ENCODE results near the gene LRRC46. TPM values are rescaled to one million over a fixed set of nuclear protein-coding genes. Genes with fewer than 3 reads are reported as not detected.

Gene LRRC46
- total RNA-seq, 2 experiments from 2014 or later = 0.46 to 0.82 TPM

DNA sequence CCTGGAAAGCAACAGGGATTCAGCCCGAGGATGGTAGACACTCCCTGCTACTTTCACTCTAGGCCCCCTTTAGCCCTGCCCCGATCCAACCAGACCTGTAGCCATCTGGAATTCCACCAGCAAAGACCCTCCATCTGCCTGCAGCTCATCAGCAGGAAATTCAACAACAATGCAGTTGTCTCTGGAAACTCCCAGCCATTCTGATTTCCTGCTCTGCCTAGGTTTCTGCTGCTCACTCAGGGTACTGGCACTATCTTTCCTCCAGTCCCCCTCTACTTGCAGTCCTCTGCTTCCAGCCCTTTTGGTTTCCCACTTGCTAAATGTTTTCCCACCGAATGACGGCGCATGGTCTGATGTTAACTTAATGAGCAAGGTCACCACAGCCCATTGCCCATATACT is 22.1 kb downstream of the LRRC46 start:
- CTCF ChIA-PET = interaction anchor here (0.6 to 19.9 kb wide), 6 partner anchors 11 to 91 kb away, joined by 3 to 414 read pairs (median 4); partner anchors contain the start of gene SCRN2
- POLR2A ChIA-PET = no interaction called here
- no peak for DNase-seq
- Mint-ChIP-seq H3K4me1 (peaks cover 15% of the 10 kb centered on the region), H3K4me3 (no peak overlapping the region), H3K36me3 (ENCODE audit: low read depth) (no peaks in the 10 kb centered on the region), H3K27me3 (peaks cover 61% of the 10 kb centered on the region), H3K9me3 (ENCODE audit: low read depth) (no peaks in the 10 kb centered on the region), H3K27ac (no peak overlapping the region)
- intact Hi-C loops (cut with DNase I, micrococcal nuclease) = no loop called here
- ATAC-seq = no peak

DNA sequence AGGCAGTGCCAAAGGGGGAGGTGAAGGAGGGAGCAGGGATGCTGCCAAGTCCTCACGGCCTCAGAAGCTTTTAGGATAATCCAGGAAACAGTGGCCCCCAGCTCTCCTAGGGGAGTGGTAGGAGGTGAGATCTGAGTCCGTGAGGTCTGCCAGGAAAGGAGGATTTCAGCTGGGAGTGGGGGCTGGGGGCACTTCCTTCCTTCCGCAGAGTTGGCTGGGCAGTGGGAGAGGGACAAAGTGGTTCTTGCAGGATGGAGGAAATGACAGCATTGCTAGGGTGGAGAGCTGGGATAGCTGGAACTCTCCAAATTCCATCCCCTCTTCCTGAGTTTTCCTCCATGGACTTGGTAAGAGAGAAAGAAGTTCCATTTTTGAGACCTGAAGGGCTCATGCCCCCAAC is 24.3 kb downstream of the LRRC46 start:
- ChIA-PET POLR2A (no interaction called here), CTCF (interaction anchor here (1.0 to 19.9 kb wide), 4 partner anchors 9 to 30 kb away, joined by 3 to 414 read pairs (median 5); partner anchors contain the start of gene SCRN2)
- ATAC-seq = no peak
- intact Hi-C loops (cut with DNase I, micrococcal nuclease) = no loop called here
- Mint-ChIP-seq H3K4me1 (peaks cover 9% of the 10 kb centered on the region), H3K27ac (no peak overlapping the region), H3K27me3 (peaks cover 48% of the 10 kb centered on the region), H3K36me3 (ENCODE audit: low read depth) (no peaks in the 10 kb centered on the region), H3K4me3 (no peak overlapping the region), H3K9me3 (ENCODE audit: low read depth) (no peaks in the 10 kb centered on the region)
- DNase-seq = no peak

DNA sequence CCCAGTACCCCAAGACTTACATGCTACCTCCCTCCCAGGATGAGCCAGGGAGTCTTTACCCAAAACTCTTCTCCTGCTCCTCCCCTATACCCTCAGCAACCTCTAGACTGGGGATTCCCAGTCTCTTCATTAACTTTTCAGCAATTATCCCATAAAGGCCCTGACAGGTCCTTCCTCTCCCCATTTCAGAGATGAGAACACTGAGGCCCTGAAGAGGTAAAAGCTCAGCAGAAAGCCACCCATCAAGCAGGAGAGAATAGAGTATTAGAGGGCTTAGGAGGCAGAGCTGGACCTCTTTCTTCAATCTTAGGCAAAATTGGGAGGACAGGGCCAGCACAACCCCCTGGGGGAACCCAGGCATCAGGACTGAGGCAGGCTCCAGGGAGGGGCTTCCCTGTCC is 25.4 kb downstream of the LRRC46 start:
- ChIA-PET POLR2A (interaction anchor here (0.9 kb wide), 1 partner anchor 39 kb away, joined by 3 read pairs; no protein-coding TSS in a partner anchor), CTCF (interaction anchor here (1.2 to 19.9 kb wide), 3 partner anchors 8 to 29 kb away, joined by 4 to 414 read pairs (median 8); partner anchors contain the start of gene SCRN2)
- Mint-ChIP-seq H3K36me3 (ENCODE audit: low read depth) (no peaks in the 10 kb centered on the region), H3K27me3 (peaks cover 46% of the 10 kb centered on the region), H3K9me3 (ENCODE audit: low read depth) (no peaks in the 10 kb centered on the region), H3K4me1 (peaks cover 7% of the 10 kb centered on the region), H3K27ac (no peak overlapping the region), H3K4me3 (no peak overlapping the region)
- ATAC-seq (no peak), DNase-seq (no peak)
- intact Hi-C loops (cut with DNase I, micrococcal nuclease) = no loop called here

DNA sequence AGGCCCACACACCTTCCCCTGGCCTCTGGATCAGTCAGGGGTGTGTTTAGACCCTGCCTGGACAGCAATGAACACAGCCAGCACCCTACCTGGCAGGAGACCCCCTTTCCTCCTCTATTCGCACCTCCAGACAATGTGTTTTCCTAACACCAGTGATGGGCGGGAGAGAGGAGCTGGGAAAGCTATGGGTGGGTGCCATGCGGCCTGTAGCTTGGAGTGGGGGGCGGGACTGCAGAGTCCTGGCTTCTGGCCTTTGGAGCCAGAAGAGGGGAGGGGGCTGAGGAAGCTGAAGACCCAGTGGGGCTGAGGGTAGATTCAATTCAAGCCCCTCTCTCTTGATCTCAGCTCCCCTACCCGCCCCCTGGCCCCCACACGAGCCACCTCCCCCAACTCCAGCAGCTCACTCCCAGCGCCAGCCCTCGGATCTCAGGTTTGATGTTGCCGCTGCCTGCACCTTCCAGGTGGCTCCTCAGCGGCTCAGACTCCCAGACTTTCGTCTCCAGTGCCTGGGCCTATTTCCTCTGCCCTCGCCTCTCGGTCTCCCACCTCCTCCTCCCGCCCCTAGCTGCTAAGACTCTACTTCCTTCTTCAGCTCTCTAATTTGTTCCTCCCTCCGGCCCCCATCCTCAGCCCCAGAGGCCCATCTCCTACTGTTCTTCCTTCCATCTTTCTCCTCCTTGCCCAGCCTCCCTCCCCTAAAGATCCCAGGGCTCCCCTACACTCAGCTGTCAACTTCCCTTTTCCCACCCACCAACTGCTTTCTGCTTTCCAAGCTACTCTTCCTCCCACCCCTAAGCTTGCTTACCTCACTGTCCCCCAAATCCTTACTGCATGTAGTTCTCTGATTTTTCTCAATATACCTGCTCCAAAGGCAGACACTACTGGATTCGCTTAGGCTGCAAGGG is 26.3 kb downstream of the LRRC46 start:
- H3K36me3 Mint-ChIP-seq (ENCODE audit: low read depth) = no peaks in the 10 kb centered on the region
- POLR2A ChIA-PET = interaction anchor here (0.9 kb wide), 1 partner anchor 38 kb away, joined by 3 read pairs; no protein-coding TSS in a partner anchor
- no peak for DNase-seq
- peaks cover 5% of the 10 kb centered on the region for H3K4me1 Mint-ChIP-seq
- H3K27ac Mint-ChIP-seq = no peak overlapping the region
- intact Hi-C loops (cut with DNase I, micrococcal nuclease) = no loop called here
- ATAC-seq = no peak
- H3K27me3 Mint-ChIP-seq = peaks cover 37% of the 10 kb centered on the region
- H3K9me3 Mint-ChIP-seq (ENCODE audit: low read depth) = no peaks in the 10 kb centered on the region
- CTCF ChIA-PET = interaction anchor here (0.8 to 19.9 kb wide), 5 partner anchors 9 to 28 kb away, joined by 3 to 414 read pairs (median 5); partner anchors contain the start of gene SCRN2
- H3K4me3 Mint-ChIP-seq = no peak overlapping the region

- Mint-ChIP-seq H3K4me1 (peaks cover 23% of the 10 kb centered on the region), H3K27me3 (peaks cover 13% of the 10 kb centered on the region), H3K36me3 (ENCODE audit: low read depth) (no peaks in the 10 kb centered on the region), H3K4me3 (no peak overlapping the region), H3K9me3 (ENCODE audit: low read depth) (no peaks in the 10 kb centered on the region), H3K27ac (no peak overlapping the region)
- POLR2A ChIA-PET = interaction anchor here (0.6 kb wide), 1 partner anchor 78 kb away, joined by 5 read pairs; no protein-coding TSS in a partner anchor
- intact Hi-C loops (cut with DNase I, micrococcal nuclease) = no loop called here
- no peak for ATAC-seq
- CTCF ChIA-PET = interaction anchor here (1.2 kb wide), 1 partner anchor 13 kb away, joined by 3 read pairs; no protein-coding TSS in a partner anchor
- no peak for DNase-seq
Measured at GRCh38 chr17:47860386-47860785, 28.9 kb downstream of the LRRC46 start.

DNA sequence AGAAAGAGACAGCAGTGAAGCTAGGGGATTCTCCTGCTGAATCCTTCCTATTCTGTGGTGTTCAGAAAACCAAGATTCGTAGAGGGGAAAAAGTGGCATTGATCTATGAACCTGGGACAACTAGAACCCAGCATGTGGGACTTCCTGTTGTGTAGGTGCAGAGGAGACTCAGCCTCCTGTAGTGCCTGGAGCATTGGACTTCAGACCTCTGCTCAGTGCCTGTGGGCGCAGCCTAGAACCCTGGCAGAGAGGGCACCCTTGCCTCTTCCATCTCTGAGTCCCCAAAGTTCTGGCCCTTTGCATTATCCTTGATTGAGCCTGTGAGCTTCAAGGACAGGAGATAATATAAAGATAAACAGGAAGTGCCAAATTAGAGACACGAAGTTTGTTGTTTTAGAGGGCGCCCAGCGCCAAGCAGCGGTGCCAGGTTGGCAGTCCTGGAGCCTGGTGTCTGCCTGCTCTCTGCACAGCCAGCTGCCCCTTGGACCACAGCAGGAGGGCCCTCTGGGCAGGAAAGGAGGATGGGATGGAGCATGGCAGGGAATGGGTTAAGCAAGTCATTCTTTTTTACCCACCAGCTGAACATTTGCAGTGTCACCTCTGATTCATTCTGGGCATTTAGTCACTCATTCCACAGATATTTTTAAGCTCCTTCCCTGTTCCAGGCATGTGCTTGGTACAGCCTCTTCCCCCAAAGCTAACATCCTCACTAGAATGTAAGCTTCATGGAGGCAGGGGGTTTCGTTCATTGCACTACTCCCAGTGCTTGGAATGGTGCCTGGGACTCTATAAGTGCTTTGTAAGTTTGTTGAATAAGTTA is 31.4 kb downstream of the LRRC46 start:
- intact Hi-C loops (cut with DNase I, micrococcal nuclease) = no loop called here
- Mint-ChIP-seq H3K4me1 (peaks cover 27% of the 10 kb centered on the region), H3K9me3 (ENCODE audit: low read depth) (no peaks in the 10 kb centered on the region), H3K36me3 (ENCODE audit: low read depth) (no peaks in the 10 kb centered on the region), H3K4me3 (no peak overlapping the region), H3K27ac (no peak overlapping the region), H3K27me3 (peaks cover 7% of the 10 kb centered on the region)
- DNase-seq (no peak), ATAC-seq (peak; percentile 22)
- POLR2A ChIA-PET = no interaction called here
- CTCF ChIA-PET = interaction anchor here (0.6 to 2.7 kb wide), 7 partner anchors 15 to 492 kb away, joined by 3 to 17 read pairs (median 4); partner anchors contain the start of gene SP2

DNA sequence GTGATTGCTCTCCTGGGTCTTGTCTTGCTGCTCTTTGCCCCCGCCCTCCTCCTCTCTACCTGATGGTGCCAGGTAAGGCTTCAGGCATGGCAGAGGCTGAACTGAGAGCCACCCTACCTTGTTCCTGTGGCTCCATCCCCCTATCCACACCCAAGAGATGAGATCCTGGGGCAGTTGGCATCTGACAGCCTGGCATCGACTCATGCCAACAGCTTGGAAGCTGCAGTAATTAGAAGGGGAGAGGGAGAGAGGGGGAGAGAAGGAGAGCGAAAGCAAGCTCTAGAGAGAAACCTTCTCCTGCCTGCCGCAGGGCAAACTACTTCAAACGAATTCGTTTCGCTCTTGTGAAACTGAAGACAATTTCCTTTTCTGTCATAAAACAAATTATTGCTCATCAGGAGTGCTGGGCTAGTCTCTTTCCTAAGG is 33.3 kb downstream of the LRRC46 start:
- ATAC-seq (peak; percentile 85), DNase-seq (peak; percentile 44)
- Mint-ChIP-seq H3K36me3 (ENCODE audit: low read depth) (no peaks in the 10 kb centered on the region), H3K4me3 (no peak overlapping the region), H3K9me3 (ENCODE audit: low read depth) (no peaks in the 10 kb centered on the region), H3K4me1 (peaks cover 27% of the 10 kb centered on the region), H3K27me3 (no peaks in the 10 kb centered on the region), H3K27ac (no peak overlapping the region)
- CTCF ChIA-PET = interaction anchor here (1.2 to 2.7 kb wide), 4 partner anchors 10 to 26 kb away, joined by 4 to 17 read pairs (median 6); no protein-coding TSS in a partner anchor
- POLR2A ChIA-PET = no interaction called here
- intact Hi-C loops (cut with DNase I, micrococcal nuclease) = no loop called here

DNA sequence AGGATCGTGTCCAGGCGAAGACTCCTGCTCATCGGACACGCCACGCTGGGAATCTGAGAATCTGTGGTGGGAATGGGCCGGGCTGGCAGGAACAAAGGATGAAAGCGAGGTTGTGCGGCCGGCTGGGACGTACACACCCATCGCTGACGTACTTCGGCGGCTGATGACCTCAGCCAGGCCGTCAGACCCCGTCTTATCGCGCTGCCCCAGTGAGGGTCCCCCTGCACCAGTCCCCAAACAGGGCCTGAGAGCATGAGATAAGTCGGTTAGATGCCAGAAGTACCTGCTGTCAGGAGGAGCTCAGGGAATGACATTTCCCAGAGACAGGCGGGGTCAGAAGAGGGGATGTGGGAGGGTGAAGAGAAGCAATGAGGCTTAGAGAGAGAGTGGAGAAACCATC is 35.5 kb downstream of the LRRC46 start:
- peaks cover 27% of the 10 kb centered on the region for H3K4me1 Mint-ChIP-seq
- H3K9me3 Mint-ChIP-seq (ENCODE audit: low read depth) = no peaks in the 10 kb centered on the region
- no peaks in the 10 kb centered on the region for H3K36me3 Mint-ChIP-seq (ENCODE audit: low read depth)
- no peak overlapping the region for H3K27ac Mint-ChIP-seq
- H3K4me3 Mint-ChIP-seq = no peak overlapping the region
- intact Hi-C loops (cut with DNase I, micrococcal nuclease) = no loop called here
- CTCF ChIA-PET = no interaction called here
- no peak for ATAC-seq
- peaks cover 10% of the 10 kb centered on the region for H3K27me3 Mint-ChIP-seq
- POLR2A ChIA-PET = no interaction called here
- DNase-seq = no peak

DNA sequence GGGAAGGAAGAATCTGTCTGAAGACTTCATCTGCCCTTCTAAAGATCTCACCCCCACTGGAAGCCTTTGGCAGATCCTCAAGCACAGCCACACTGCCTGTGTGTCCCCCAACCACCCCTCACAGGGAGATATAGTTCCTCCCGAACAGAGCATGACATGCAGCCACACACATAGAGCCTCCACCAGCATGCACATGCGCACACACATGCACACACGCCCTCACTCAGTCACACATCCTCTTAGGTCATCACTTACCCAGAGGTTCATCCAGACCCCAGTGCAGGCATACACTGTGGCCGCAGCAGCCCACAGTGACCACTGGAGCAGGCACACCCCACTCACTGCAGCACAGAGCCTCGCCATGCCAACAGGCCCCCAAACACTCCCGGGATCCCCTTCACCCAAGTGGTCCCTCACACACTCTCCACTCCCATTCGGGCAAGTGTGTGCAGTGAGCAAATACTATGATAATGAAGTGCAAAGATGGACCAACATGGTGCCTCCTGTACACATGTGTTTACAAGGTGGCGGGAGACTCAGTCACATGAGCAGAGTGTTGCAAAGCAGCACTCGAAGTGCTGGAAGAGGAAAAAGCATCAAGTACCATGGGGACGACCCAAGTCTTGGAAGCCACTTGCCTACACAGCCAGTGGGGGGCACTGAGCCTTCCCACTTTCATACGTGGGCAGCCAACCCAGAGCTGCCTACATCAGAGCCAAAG is 36.5 kb downstream of the LRRC46 start:
- Mint-ChIP-seq H3K9me3 (ENCODE audit: low read depth) (no peaks in the 10 kb centered on the region), H3K36me3 (ENCODE audit: low read depth) (no peaks in the 10 kb centered on the region), H3K27me3 (peaks cover 15% of the 10 kb centered on the region), H3K4me3 (no peak overlapping the region), H3K4me1 (peaks cover 20% of the 10 kb centered on the region), H3K27ac (no peak overlapping the region)
- ChIA-PET CTCF (interaction anchor here (0.8 kb wide), 1 partner anchor 80 kb away, joined by 5 read pairs; no protein-coding TSS in a partner anchor), POLR2A (no interaction called here)
- ATAC-seq (no peak), DNase-seq (no peak)
- intact Hi-C loops (cut with DNase I, micrococcal nuclease) = no loop called here

- peaks cover 15% of the 10 kb centered on the region for H3K4me1 Mint-ChIP-seq
- POLR2A ChIA-PET = no interaction called here
- CTCF ChIA-PET = interaction anchor here (0.8 to 1.6 kb wide), 2 partner anchors 28 to 78 kb away, joined by 4 to 5 read pairs; partner anchors contain the start of gene SCRN2
Measured at GRCh38 chr17:47869114-47869513, 37.6 kb downstream of the LRRC46 start.

More at GRCh38 chr17:47869114-47869513, 37.6 kb downstream of the LRRC46 start:
- Mint-ChIP-seq H3K9me3 (ENCODE audit: low read depth) (no peaks in the 10 kb centered on the region), H3K4me3 (no peak overlapping the region), H3K27ac (no peak overlapping the region), H3K27me3 (peaks cover 20% of the 10 kb centered on the region), H3K36me3 (ENCODE audit: low read depth) (no peaks in the 10 kb centered on the region)
- DNase-seq = no peak
- intact Hi-C loops (cut with DNase I, micrococcal nuclease) = no loop called here
- ATAC-seq = no peak
